Activated CD8-positive, alpha-beta memory T cell treated with anti-CD3 and anti-CD28 coated beads for 36 hours (primary cell): Measurements from ENCODE around the gene PSMA2. TPM values are rescaled to one million over a fixed set of nuclear protein-coding genes. Genes with fewer than 3 reads are reported as not detected.

Experiments used
- CTCF ChIA-PET: fragments of 350-600 bp; sonication (Branson Sonifier 250); formaldehyde crosslinking; loops from one replicate; lab custom pipeline; 2021; ENCODE audit warnings: antibody characterized with exemption; lab: Charles Lee
- POLR2A ChIA-PET: fragments of 350-600 bp; sonication (Branson Sonifier 250); formaldehyde crosslinking; loops from one replicate; lab custom pipeline; 2021; ENCODE audit warnings: antibody characterized with exemption; lab: Charles Lee
- total RNA-seq, 2 experiments: library from RNA; stranded (reverse); gene quantifications; one replicate each; pipeline ENCODE4 v1.2.3, GENCODE V29; 2021

Gene PSMA2
- total RNA-seq, 2 experiments from 2014 or later = 185 to 191 TPM

GRCh38 chr7:42945821-42946626 is 14.1 kb upstream of the PSMA2 start:
- ChIA-PET CTCF (interaction anchor here (1.0 to 1.9 kb wide), 2 partner anchors 13 to 494 kb away, joined by 3 to 5 read pairs; partner anchors contain the start of gene MRPL32), POLR2A (no interaction called here)

- POLR2A ChIA-PET = no interaction called here
Measured at GRCh38 chr7:42940985-42941847, 9.2 kb upstream of the PSMA2 start.

GRCh38 chr7:42939457-42940240 is 7.7 kb upstream of the PSMA2 start:
- CTCF ChIA-PET = no interaction called here
- POLR2A ChIA-PET = no interaction called here

More at GRCh38 chr7:42940985-42941847, 9.2 kb upstream of the PSMA2 start:
- CTCF ChIA-PET = interaction anchor here (1.2 to 2.1 kb wide), 4 partner anchors 10 to 321 kb away, joined by 3 to 17 read pairs (median 4); partner anchors contain the start of genes MRPL32 and PSMA2

- CTCF ChIA-PET = no interaction called here
- POLR2A ChIA-PET = no interaction called here
Measured at GRCh38 chr7:42935861-42936260, 3.9 kb upstream of the PSMA2 start.

- ChIA-PET CTCF (no interaction called here), POLR2A (no interaction called here)
Measured at GRCh38 chr7:42934291-42934690, 2.3 kb upstream of the PSMA2 start.

GRCh38 chr7:42932811-42933591 is 1.0 kb upstream of the PSMA2 start:
- ChIA-PET CTCF (interaction anchor here (0.8 to 4.3 kb wide), 4 partner anchors 8 to 175 kb away, joined by 3 to 17 read pairs (median 3); partner anchors contain the start of gene C7orf25), POLR2A (interaction anchor here (0.7 to 1.2 kb wide), 4 partner anchors 13 to 652 kb away, joined by 3 to 7 read pairs (median 4); no protein-coding TSS in a partner anchor)

GRCh38 chr7:42931447-42931833 is 534 bp downstream of the PSMA2 start:
- ChIA-PET POLR2A (interaction anchor here (1.0 to 1.5 kb wide), 2 partner anchors 19 to 43 kb away, joined by 4 to 6 read pairs; partner anchors contain the start of gene C7orf25), CTCF (interaction anchor here (0.9 to 4.3 kb wide), 3 partner anchors 10 to 19 kb away, joined by 3 to 17 read pairs (median 3); partner anchors contain the start of gene C7orf25)

- POLR2A ChIA-PET = no interaction called here
- CTCF ChIA-PET = interaction anchor here (4.3 kb wide), 1 partner anchor 11 kb away, joined by 17 read pairs; no protein-coding TSS in a partner anchor
Measured at GRCh38 chr7:42930889-42931288, 1.1 kb downstream of the PSMA2 start.

GRCh38 chr7:42929449-42929848 is 2.5 kb downstream of the PSMA2 start:
- POLR2A ChIA-PET = no interaction called here
- CTCF ChIA-PET = interaction anchor here (4.3 kb wide), 1 partner anchor 12 kb away, joined by 17 read pairs; no protein-coding TSS in a partner anchor

- POLR2A ChIA-PET = no interaction called here
Measured at GRCh38 chr7:42928754-42929153, 3.2 kb downstream of the PSMA2 start.

GRCh38 chr7:42926204-42926603 is 5.8 kb downstream of the PSMA2 start:
- ChIA-PET POLR2A (no interaction called here), CTCF (no interaction called here)

More at GRCh38 chr7:42928754-42929153, 3.2 kb downstream of the PSMA2 start:
- CTCF ChIA-PET = no interaction called here

GRCh38 chr7:42925630-42926029 is 6.3 kb downstream of the PSMA2 start:
- ChIA-PET CTCF (no interaction called here), POLR2A (no interaction called here)

GRCh38 chr7:42924223-42924838 is 7.6 kb downstream of the PSMA2 start:
- ChIA-PET CTCF (no interaction called here), POLR2A (no interaction called here)

- ChIA-PET CTCF (no interaction called here), POLR2A (no interaction called here)
Measured at GRCh38 chr7:42922017-42922753, 9.8 kb downstream of the PSMA2 start.

- CTCF ChIA-PET = interaction anchor here (0.8 to 2.5 kb wide), 2 partner anchors 16 to 26 kb away, joined by 3 to 5 read pairs; partner anchors contain the start of gene PSMA2
- POLR2A ChIA-PET = interaction anchor here (0.6 kb wide), 1 partner anchor 17 kb away, joined by 7 read pairs; the partner anchor contains the start of gene MRPL32
Measured at GRCh38 chr7:42915356-42915755, 16.6 kb downstream of the PSMA2 start.

GRCh38 chr7:42914421-42915045 is 17.4 kb downstream of the PSMA2 start:
- POLR2A ChIA-PET = interaction anchor here (0.9 kb wide), 1 partner anchor 9 kb away, joined by 3 read pairs; no protein-coding TSS in a partner anchor
- CTCF ChIA-PET = interaction anchor here (0.7 to 2.5 kb wide), 3 partner anchors 17 to 36 kb away, joined by 3 to 5 read pairs (median 3); partner anchors contain the start of gene PSMA2
